Esophagus squamous epithelium (tissue), 5 donors: ENCODE measurements around the gene RMND1. TPM values are rescaled to one million over a fixed set of nuclear protein-coding genes. Genes with fewer than 3 reads are reported as not detected.
"Not testable (repeated sequence)": the region's sequence is repeated elsewhere in the genome, so short reads cannot be mapped to it uniquely, and the experiment has no call there.

Experiments used
- DNase-seq: peaks from one replicate; lab custom pipeline; 2025; lab: John Stamatoyannopoulos, UW
- H3K27ac ChIP-seq, 4 donors: fragments of 200-600 bp; sonication (generic); one replicate each; pipeline ENCODE4 v1.5.1; 2016 to 2019; ENCODE audit warnings: mild to moderate bottlenecking in 1 of 4
- H3K27me3 ChIP-seq, 4 donors: fragments of 200-600 bp; sonication (generic); 1 replicate in 3 of 4; 2 replicates in 1 of 4; pipeline versions ENCODE4 v1.5.1 to v1.6.0; 2017 to 2021; ENCODE audit warnings: antibody characterized with exemption in 1 of 4
- H3K36me3 ChIP-seq, 3 donors: fragments of 200-600 bp; sonication (generic); one replicate each; pipeline ENCODE4 v1.5.1; 2016 to 2019
- H3K4me1 ChIP-seq, 3 donors: fragments of 200-600 bp; sonication (generic); one replicate each; pipeline ENCODE4 v1.5.1; 2017 to 2019
- H3K4me3 ChIP-seq, 4 donors: fragments of 200-600 bp; sonication (generic); 1 replicate in 3 of 4; 2 replicates in 1 of 4; pipeline ENCODE4 v1.5.1; 2016 to 2019; ENCODE audit warnings: mild to moderate bottlenecking in 2 of 4, moderate library complexity in 1 of 4
- H3K9me3 ChIP-seq, 3 donors: fragments of 200-600 bp; sonication (generic); one replicate each; pipeline ENCODE4 v1.5.1; 2016 to 2019
- POLR2A ChIP-seq, 4 donors: fragments of 450-650 bp; IDR thresholded peaks; one replicate each; pipeline ENCODE4 v1.6.1; 2017; ENCODE audit warnings: antibody characterized with exemption in 4 of 4, mild to moderate bottlenecking in 4 of 4, moderate library complexity in 3 of 4
- WGBS, 2 donors: methylation state at CpG; one replicate each; pipeline ENCODE4 v1.1.5; 2018; 5-methylcytosine and 5-hydroxymethylcytosine counted together
- intact Hi-C: fragments of 100-400 bp; cut with DNase I; formaldehyde crosslinking; loops from one replicate; pipeline ENCODE4 v1.15.0; 2022
- small RNA-seq, 4 donors: library from RNA; depleted of rRNA; stranded (forward); fragments of <200 nt; gene quantifications; one replicate each; pipeline ENCODE3, GENCODE V24; 2016
- total RNA-seq, 4 donors: library from RNA; depleted of rRNA; stranded (reverse); fragments of >200 nt; gene quantifications; one replicate each; pipeline ENCODE4 v1.1.0, GENCODE V29; 2016
- donor health status: DM: yes; HTN: yes; CAD: no.

Gene RMND1
- total RNA-seq, 4 donors from 2014 or later: 4.6 to 25.9 (median 15.3) TPM

GRCh38 chr6:151357758-151358436 is 94.0 kb downstream of the RMND1 start:
- Histone ChIP-seq H3K9me3 (no peaks in the 10 kb centered on the region), H3K4me3 (no peak overlapping the region), H3K27ac (no peak overlapping the region), H3K36me3 (peaks cover 0 to 25% (median 0%) of the 10 kb centered on the region in 3 donors), H3K4me1 (peaks cover 0 to 6% (median 0%) of the 10 kb centered on the region in 3 donors), H3K27me3 (no peaks in the 10 kb centered on the region)
- 37 to 61% methylated on average over 6 of the region's 6 CpGs for WGBS, 2 donors
- intact Hi-C loops: no loop called here
- DNase-seq: no peak
- no peak for TF ChIP-seq POLR2A (IDR thresholded peaks at IDR 0.05)

DNA sequence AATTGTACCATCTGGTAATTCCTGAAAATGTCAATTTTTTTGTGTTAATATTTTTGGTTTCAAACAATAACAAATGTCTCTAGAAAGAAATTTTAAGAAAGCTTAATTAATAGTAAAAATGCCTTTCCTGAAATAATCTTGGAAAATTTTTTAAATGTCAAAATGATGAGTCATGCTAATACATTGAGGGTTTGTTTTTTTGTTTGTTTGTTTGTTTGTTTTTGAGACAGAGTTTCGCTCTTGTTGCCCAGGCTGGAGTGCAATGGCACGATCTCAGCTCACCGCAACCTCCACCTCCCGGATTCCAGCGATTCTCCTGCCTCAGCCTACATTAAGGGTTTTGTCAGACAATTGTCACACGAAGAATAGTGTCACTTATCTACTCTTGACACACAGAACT is 94.9 kb downstream of the RMND1 start:
- H3K4me1 ChIP-seq, H3K27me3 ChIP-seq, H3K4me3 ChIP-seq, DNase-seq, intact Hi-C loops, H3K9me3 ChIP-seq: not testable (repeated sequence)
- peaks cover 0 to 16% (median 0%) of the 10 kb centered on the region in 3 donors for H3K36me3 ChIP-seq
- 87 to 93% methylated on average over 6 of the region's 6 CpGs for WGBS, 2 donors
- H3K27ac ChIP-seq: peak overlapping the region in 1 of 4 donors; percentile 17

Small RNAs within 50 kb of the gene (small RNA-seq; reads per million reads assigned to genes)
- gene RF00019: 0 reads per million in 4 donors

Other genes starting within 250 kb of the RMND1 start
- gene AKAP12, start 212.2 kb downstream of the RMND1 start, total RNA-seq: 10 to 100 TPM in 2 of 4 donors, 1 to 10 TPM in 2; 1.7 to 66.6 (median 11.4) TPM
- 10 to 100 TPM in 1 of 4 donors, 1 to 10 TPM in 3; 4.2 to 11.3 (median 7.4) TPM for gene ZBTB2, start 60.6 kb downstream of the RMND1 start, total RNA-seq
- 1 to 10 TPM in 1 of 4 donors, under 1 TPM in 2, not detected in 1; 0.70 to 3.3 (median 0.95) TPM for gene CCDC170, start 41.9 kb upstream of the RMND1 start, total RNA-seq